Measurements from ENCODE around the gene SMAGP.

DNA sequence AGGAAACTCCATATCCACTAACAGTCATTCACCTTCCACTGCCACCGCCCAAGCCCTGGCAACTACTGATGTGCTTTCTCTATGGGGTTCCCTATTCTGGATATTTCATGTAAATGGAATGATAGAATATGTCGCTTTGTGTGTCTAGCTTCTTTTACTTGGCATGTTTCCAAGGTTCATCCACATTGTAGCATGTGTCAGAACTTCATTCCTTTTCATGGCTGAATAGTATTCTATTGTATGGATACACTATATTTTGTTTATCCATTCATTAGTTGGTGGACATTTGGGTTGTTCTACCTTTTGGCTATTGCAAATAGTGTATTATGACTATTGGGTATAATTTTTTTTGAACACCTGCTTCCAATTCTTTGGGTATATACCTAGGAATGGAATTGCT is 61.0 kb downstream of the SMAGP start:
- no peak for TF ChIP-seq POLR2A (IDR thresholded peaks at IDR 0.05)
- TF ChIP-seq, protein P1, sequence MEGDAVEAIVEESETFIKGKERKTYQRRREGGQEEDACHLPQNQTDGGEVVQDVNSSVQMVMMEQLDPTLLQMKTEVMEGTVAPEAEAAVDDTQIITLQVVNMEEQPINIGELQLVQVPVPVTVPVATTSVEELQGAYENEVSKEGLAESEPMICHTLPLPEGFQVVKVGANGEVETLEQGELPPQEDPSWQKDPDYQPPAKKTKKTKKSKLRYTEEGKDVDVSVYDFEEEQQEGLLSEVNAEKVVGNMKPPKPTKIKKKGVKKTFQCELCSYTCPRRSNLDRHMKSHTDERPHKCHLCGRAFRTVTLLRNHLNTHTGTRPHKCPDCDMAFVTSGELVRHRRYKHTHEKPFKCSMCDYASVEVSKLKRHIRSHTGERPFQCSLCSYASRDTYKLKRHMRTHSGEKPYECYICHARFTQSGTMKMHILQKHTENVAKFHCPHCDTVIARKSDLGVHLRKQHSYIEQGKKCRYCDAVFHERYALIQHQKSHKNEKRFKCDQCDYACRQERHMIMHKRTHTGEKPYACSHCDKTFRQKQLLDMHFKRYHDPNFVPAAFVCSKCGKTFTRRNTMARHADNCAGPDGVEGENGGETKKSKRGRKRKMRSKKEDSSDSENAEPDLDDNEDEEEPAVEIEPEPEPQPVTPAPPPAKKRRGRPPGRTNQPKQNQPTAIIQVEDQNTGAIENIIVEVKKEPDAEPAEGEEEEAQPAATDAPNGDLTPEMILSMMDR (IDR thresholded peaks at IDR 0.05), result no peak
